Mucosa of descending colon (tissue), 3 donors: ENCODE data around the gene SYTL3. TPM values are rescaled to one million over a fixed set of nuclear protein-coding genes. Genes with fewer than 3 reads are reported as not detected.
"Not testable (repeated sequence)": the region's sequence is repeated elsewhere in the genome, so short reads cannot be mapped to it uniquely, and the experiment has no call there.

ENCODE experiments used
- ATAC-seq: fragments of 200-7000 bp; cut with Tn5 transposase; one replicate; pipeline ENCODE4 v1.9.1; 2020; ENCODE audit warnings: mild to moderate bottlenecking, moderate library complexity
- DNase-seq, 3 donors: peaks; one replicate each; pipeline ENCODE4 v3.0.0-alpha.2; 2020
- H3K36me3 ChIP-seq: fragments of 200-600 bp; one replicate; pipeline ENCODE4 v1.8.0; 2021; ENCODE audit warnings: low read depth, mild to moderate bottlenecking
- H3K4me1 ChIP-seq: fragments of 200-600 bp; one replicate; pipeline ENCODE4 v1.8.0; 2021; ENCODE audit warnings: low read depth, mild to moderate bottlenecking
- H3K4me3 ChIP-seq: fragments of 200-600 bp; one replicate; pipeline ENCODE4 v1.8.0; 2021; ENCODE audit warnings: mild to moderate bottlenecking
- H3K9me3 ChIP-seq: fragments of 200-600 bp; one replicate; pipeline ENCODE4 v1.8.0; 2021; ENCODE audit warnings: mild to moderate bottlenecking
- intact Hi-C, 2 donors: fragments of 100-400 bp; cut with DNase I in 1 of 2; cut with micrococcal nuclease in 1 of 2; formaldehyde crosslinking; loops; one replicate each; pipeline versions ENCODE4 v1.11.0 to v1.11.1; 2022; cut with DNase I, micrococcal nuclease
- total RNA-seq, 3 donors: library from RNA; stranded (reverse); fragmentation: NEBNext Ultra II Directional in 2 of 3; extraction: Animal tissue kit (Norgen Biotek cat#: 25700) in 2 of 3; gene quantifications; one replicate each; pipeline versions ENCODE4 v1.2.1 to v1.2.4, GENCODE V29; 2021 to 2023
- TF ChIP-seq, protein P1 (sequence below): fragments of 200-600 bp; IDR thresholded peaks from one replicate; pipeline ENCODE4 v1.8.0; 2022; ENCODE audit warnings: antibody characterized with exemption, mild to moderate bottlenecking
- donor health status: DM: no; HTN: no; CAD: no; lungs with moderate emphysema.
- donor health status: DM: no; HTN: no; CAD: no.
- donor health status: DM: no; HTN: yes; CAD: no.

Gene SYTL3
- total RNA-seq, 3 donors from 2014 or later = 2.8 to 4.7 (median 4.4) TPM

DNA sequence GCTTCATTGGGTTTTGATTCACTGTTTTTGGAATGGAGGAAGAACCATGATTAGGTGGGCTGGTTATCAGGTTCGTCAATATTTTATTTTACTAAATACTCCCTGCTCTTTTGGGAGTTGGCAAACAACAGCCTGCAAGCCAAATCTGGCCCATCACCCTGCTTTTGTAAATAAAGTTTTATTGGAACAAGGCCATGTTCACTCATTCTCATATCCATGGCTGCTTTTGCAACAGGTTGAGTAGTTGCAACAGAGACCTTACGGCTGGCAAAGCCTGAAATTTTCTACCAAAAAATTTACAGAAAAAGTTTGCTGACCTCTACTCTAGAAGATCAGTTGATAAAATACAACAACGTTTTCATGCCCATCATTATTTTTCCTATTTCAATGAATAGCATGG lies 45.1 kb downstream of the SYTL3 start:
- no peak for DNase-seq

GRCh38 chr6:158697811-158698210 lies 48.0 kb downstream of the SYTL3 start:
- TF ChIP-seq, protein P1, sequence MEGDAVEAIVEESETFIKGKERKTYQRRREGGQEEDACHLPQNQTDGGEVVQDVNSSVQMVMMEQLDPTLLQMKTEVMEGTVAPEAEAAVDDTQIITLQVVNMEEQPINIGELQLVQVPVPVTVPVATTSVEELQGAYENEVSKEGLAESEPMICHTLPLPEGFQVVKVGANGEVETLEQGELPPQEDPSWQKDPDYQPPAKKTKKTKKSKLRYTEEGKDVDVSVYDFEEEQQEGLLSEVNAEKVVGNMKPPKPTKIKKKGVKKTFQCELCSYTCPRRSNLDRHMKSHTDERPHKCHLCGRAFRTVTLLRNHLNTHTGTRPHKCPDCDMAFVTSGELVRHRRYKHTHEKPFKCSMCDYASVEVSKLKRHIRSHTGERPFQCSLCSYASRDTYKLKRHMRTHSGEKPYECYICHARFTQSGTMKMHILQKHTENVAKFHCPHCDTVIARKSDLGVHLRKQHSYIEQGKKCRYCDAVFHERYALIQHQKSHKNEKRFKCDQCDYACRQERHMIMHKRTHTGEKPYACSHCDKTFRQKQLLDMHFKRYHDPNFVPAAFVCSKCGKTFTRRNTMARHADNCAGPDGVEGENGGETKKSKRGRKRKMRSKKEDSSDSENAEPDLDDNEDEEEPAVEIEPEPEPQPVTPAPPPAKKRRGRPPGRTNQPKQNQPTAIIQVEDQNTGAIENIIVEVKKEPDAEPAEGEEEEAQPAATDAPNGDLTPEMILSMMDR = no peak
- DNase-seq (no peak), ATAC-seq (no peak)
- Histone ChIP-seq H3K4me3 (no peak overlapping the region), H3K36me3 (no peaks in the 10 kb centered on the region), H3K9me3 (no peaks in the 10 kb centered on the region), H3K4me1 (no peaks in the 10 kb centered on the region)
- intact Hi-C loops = no loop called here

More for the DNA sequence above, 45.1 kb downstream of the SYTL3 start:
- Histone ChIP-seq H3K36me3 (no peaks in the 10 kb centered on the region), H3K9me3 (no peaks in the 10 kb centered on the region), H3K4me3 (no peak overlapping the region), H3K4me1 (peaks cover 15% of the 10 kb centered on the region)
- intact Hi-C loops = no loop called here
- TF ChIP-seq, protein P1 = no peak
- no peak for ATAC-seq

DNA sequence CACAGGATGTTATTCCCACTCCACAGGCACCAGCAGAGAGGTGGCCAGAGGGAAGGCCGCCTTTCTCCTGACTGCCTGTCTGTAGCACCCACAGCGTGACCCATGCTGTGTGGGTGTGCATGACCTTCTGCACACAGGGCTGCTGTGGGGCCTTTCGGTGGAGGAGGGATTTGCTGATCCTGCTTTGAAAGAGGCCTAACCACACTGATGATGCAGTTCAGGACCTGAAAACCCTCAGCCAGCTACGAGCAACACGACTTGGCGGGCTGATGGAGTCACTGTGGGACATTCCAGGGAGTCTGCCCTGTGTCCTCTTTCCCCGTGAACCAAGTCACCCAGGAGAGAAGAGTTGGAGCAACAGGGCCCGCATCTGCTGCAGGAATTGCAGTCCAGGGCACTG lies 49.1 kb downstream of the SYTL3 start:
- Histone ChIP-seq H3K4me1 (no peaks in the 10 kb centered on the region), H3K36me3 (no peaks in the 10 kb centered on the region), H3K4me3 (no peak overlapping the region), H3K9me3 (no peaks in the 10 kb centered on the region)
- ATAC-seq (no peak), DNase-seq (no peak)
- TF ChIP-seq, protein P1 = no peak
- intact Hi-C loops = no loop called here

DNA sequence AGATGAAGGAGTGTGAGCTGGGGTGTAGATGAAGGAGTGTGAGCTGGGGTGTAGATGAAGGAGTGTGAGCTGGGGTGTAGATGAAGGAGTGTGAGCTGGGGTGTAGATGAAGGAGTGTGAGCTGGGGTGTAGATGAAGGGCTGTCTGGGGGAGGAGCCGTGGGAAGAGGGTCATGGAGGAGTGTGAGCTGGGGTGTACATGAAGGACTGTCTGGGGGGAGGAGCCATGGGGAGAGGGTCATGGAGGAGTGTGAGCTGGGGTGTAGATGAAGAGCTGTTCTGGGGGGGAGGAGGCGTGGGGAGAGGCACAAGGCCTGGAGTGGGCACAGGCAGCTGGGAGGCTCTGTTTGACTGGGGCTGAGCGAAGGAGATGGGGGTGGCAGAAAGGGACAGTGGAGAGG lies 51.4 kb downstream of the SYTL3 start:
- not testable (repeated sequence) for ATAC-seq, H3K9me3 ChIP-seq, H3K4me3 ChIP-seq, DNase-seq, H3K36me3 ChIP-seq, H3K4me1 ChIP-seq
- intact Hi-C loops = loop anchor here (5.0 to 10.0 kb wide), 3 partner anchors 271 to 434 kb away; no protein-coding TSS in a partner anchor

GRCh38 chr6:158703111-158703836 lies 53.4 kb downstream of the SYTL3 start:
- Histone ChIP-seq H3K36me3 (no peaks in the 10 kb centered on the region), H3K4me3 (no peak overlapping the region), H3K4me1 (peaks cover 5% of the 10 kb centered on the region), H3K9me3 (no peaks in the 10 kb centered on the region)
- TF ChIP-seq, protein P1 = no peak
- no peak for DNase-seq
- intact Hi-C loops = loop anchor here (5.0 to 10.0 kb wide), 3 partner anchors 269 to 432 kb away; no protein-coding TSS in a partner anchor
- no peak for ATAC-seq
